HG03025 (cell line): ENCODE data around the gene PWWP2A.
A peak's percentile ranks its signal among the peaks of the same experiment; 100 is the strongest.
"Not testable (repeated sequence)": the region's sequence is repeated elsewhere in the genome, so short reads cannot be mapped to it uniquely, and the experiment has no call there.

ENCODE experiments used
- ATAC-seq: cut with Tn5 transposase; IDR thresholded peaks from one replicate; pipeline ENCODE4 v1.9.1; 2021; ENCODE audit warnings: mild to moderate bottlenecking, moderate library complexity; ENCODE audit not compliant: unreplicated experiment, low FRiP score

The PWWP2A gene

GRCh38 chr5:160119142-160119904, at the start of gene PWWP2A:
Gene PWWP2A (minus strand): TSS chr5:160119450. CDS start chr5:160119388, 62 bp downstream.
- ATAC-seq: peak; percentile 93

- ATAC-seq: no peak
Observed at GRCh38 chr5:160167624-160168165, 48.4 kb upstream of the PWWP2A start.

- ATAC-seq: no peak
Observed at GRCh38 chr5:160166973-160167623, 47.8 kb upstream of the PWWP2A start.

GRCh38 chr5:160166069-160166972, 47.1 kb upstream of the PWWP2A start:
- ATAC-seq: no peak

- ATAC-seq: no peak
Observed at GRCh38 chr5:160165137-160166068, 46.2 kb upstream of the PWWP2A start.

- no peak for ATAC-seq
Observed at GRCh38 chr5:160162910-160163309, 43.7 kb upstream of the PWWP2A start.

- ATAC-seq: no peak
Observed at GRCh38 chr5:160161626-160162025, 42.4 kb upstream of the PWWP2A start.

- ATAC-seq: not testable (repeated sequence)
Observed at GRCh38 chr5:160160875-160161274, 41.6 kb upstream of the PWWP2A start.

GRCh38 chr5:160159991-160160792, 40.9 kb upstream of the PWWP2A start:
- ATAC-seq: peak; percentile 68

GRCh38 chr5:160158087-160158486, 38.8 kb upstream of the PWWP2A start:
- no peak for ATAC-seq

GRCh38 chr5:160155017-160155750, 35.9 kb upstream of the PWWP2A start:
- no peak for ATAC-seq

GRCh38 chr5:160152901-160153300, 33.7 kb upstream of the PWWP2A start:
- ATAC-seq: no peak

GRCh38 chr5:160152287-160152686, 33.0 kb upstream of the PWWP2A start:
- ATAC-seq: no peak

GRCh38 chr5:160151017-160151416, 31.8 kb upstream of the PWWP2A start:
- no peak for ATAC-seq

- ATAC-seq: no peak
Observed at GRCh38 chr5:160150381-160150780, 31.1 kb upstream of the PWWP2A start.

- ATAC-seq: not testable (repeated sequence)
Observed at GRCh38 chr5:160144436-160144835, 25.2 kb upstream of the PWWP2A start.

- ATAC-seq: no peak
Observed at GRCh38 chr5:160134332-160134731, 15.1 kb upstream of the PWWP2A start.

GRCh38 chr5:160133918-160134304, 14.7 kb upstream of the PWWP2A start:
- ATAC-seq: no peak
